GM06990 (cell line): ENCODE data around the gene PIGU.
A peak's percentile ranks its signal among the peaks of the same experiment; 100 is the strongest.
"Not testable (repeated sequence)": the region's sequence is repeated elsewhere in the genome, so short reads cannot be mapped to it uniquely, and the experiment has no call there.

Experiments used
- DNase-seq: peaks from one replicate; pipeline ENCODE4 v3.0.0-alpha.2; 2011; ENCODE audit not compliant: insufficient read length; ENCODE audit errors: extremely low read depth
- H3K27me3 ChIP-seq: replicated peaks from 2 replicates; pipeline ENCODE4 v1.6.0; 2011; ENCODE audit warnings: low read length; ENCODE audit not compliant: control insufficient read depth, insufficient read depth
- H3K36me3 ChIP-seq: 2 replicates; pipeline ENCODE4 v1.5.1; 2011; ENCODE audit warnings: low read length; ENCODE audit not compliant: control insufficient read depth, insufficient read depth
- H3K4me3 ChIP-seq: replicated peaks from 2 replicates; pipeline ENCODE4 v1.5.1; 2011; ENCODE audit warnings: low read depth, mild to moderate bottlenecking, control low read depth, low read length
- TF ChIP-seq, protein P1 (sequence below): IDR thresholded peaks from 2 replicates; pipeline ENCODE4 v1.5.1; 2011; ENCODE audit warnings: low read length, control low read depth, mild to moderate bottlenecking, inconsistent platforms; ENCODE audit not compliant: insufficient read depth, poor library complexity, severe bottlenecking

PIGU gene, protein sequence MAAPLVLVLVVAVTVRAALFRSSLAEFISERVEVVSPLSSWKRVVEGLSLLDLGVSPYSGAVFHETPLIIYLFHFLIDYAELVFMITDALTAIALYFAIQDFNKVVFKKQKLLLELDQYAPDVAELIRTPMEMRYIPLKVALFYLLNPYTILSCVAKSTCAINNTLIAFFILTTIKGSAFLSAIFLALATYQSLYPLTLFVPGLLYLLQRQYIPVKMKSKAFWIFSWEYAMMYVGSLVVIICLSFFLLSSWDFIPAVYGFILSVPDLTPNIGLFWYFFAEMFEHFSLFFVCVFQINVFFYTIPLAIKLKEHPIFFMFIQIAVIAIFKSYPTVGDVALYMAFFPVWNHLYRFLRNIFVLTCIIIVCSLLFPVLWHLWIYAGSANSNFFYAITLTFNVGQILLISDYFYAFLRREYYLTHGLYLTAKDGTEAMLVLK

DNA sequence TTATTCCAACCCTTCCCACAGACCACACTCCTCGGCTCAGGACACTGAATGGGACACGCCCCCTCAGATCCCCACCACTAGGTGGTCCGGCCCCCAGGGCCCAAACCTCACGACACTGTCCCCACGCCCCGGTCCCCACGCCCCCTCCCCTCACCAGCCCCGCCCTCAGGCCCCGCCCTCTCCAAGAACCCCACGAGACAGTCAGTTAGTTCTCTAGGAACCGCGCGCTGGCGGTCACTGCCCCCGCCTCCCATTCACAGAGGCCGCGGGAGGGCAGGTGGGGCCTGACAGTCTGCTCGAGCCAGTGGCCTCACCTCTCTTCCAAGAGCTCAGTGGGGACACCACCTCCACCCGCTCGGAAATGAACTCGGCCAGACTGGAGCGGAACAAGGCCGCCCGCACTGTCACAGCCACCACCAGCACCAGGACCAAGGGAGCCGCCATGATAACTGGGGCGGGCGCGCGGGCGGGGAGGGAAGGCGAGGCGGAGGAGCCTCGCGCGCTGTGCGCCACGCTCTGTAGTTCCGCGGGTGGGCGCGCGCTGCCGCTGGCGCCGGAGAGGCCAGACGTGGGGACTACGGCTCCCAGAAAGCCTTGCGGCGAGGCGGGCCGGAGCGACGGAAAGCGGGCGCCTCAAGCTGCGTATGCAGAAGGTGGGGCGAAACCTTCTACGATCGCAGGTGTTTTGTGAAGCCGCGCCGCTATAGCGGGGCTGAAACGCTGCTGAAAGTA lies at the start of gene PIGU:
TSS of gene PIGU (minus strand) at position 451 of the 732 bp plus-strand sequence. CDS start at position 444, 7 bp downstream.
- peak within 1 kb of the TSS; percentile 87 for H3K4me3 ChIP-seq
- TF ChIP-seq, protein P1, sequence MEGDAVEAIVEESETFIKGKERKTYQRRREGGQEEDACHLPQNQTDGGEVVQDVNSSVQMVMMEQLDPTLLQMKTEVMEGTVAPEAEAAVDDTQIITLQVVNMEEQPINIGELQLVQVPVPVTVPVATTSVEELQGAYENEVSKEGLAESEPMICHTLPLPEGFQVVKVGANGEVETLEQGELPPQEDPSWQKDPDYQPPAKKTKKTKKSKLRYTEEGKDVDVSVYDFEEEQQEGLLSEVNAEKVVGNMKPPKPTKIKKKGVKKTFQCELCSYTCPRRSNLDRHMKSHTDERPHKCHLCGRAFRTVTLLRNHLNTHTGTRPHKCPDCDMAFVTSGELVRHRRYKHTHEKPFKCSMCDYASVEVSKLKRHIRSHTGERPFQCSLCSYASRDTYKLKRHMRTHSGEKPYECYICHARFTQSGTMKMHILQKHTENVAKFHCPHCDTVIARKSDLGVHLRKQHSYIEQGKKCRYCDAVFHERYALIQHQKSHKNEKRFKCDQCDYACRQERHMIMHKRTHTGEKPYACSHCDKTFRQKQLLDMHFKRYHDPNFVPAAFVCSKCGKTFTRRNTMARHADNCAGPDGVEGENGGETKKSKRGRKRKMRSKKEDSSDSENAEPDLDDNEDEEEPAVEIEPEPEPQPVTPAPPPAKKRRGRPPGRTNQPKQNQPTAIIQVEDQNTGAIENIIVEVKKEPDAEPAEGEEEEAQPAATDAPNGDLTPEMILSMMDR: no peak
- DNase-seq: peak; percentile 99
- no peaks in the 10 kb centered on the region for H3K27me3 ChIP-seq
- H3K36me3 ChIP-seq: no peaks in the 10 kb centered on the region

DNA sequence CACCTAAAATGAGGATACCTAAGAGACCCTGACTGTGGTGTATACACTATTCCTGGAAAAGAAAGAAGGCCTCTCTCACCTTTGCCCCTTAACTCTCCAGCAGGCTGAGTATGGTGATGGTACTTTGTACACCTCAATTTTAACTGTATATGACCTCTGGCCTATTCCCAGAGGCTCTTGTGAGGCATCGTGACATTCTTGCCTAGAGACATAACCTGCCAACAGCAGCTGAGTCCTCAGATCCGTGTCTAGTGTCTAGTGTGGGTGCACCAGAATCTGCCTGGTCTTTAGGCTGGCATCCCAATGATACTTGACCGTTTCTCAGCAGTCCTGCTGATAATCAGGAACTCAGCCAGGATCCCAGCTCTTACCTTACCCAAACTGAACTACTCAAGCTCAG lies 47.3 kb upstream of the PIGU start:
- Histone ChIP-seq H3K4me3 (no peak overlapping the region), H3K27me3 (no peaks in the 10 kb centered on the region), H3K36me3 (peaks cover 7% of the 10 kb centered on the region)
- DNase-seq: no peak
- TF ChIP-seq, protein P1: no peak

DNA sequence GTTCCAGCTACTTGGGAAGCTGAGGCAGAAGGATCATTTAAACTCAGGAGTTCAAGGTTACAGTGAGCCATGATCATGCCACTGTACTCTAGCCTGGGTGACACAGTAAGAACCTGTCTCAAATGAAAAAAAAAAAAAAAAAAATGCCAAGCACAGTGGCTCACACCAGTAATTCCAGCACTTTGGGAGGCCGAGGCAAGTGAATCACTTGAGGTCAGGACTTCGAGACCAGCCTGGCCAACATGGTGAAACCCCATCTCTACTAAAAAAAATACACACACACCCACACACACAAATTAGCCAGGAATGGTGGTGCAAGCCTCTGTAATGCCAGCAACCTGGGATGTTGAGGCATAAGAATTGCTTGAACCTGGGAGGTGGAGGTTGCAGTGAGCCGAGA lies 45.7 kb upstream of the PIGU start:
- not testable (repeated sequence) for H3K4me3 ChIP-seq, H3K27me3 ChIP-seq, DNase-seq, H3K36me3 ChIP-seq

DNA sequence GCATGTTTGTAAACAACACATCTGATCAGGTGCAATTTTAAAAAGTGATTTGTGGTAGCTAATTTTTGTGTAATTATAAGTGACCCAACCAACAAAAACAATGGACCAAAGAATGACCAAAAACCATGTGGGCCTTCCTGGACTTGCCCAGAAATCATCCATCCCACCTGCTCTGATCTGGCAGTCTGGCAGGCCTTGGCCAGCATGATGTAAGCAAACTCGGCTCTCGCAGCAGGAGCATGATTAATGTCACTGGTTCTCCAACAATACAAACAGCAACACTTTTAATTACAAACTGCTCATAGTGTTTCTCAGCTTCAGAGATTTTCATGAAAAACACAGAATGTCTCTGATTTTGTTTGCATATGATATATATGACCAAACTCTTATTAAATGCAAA lies 43.4 kb upstream of the PIGU start:
- DNase-seq: no peak
- H3K4me3 ChIP-seq: no peak overlapping the region
- H3K36me3 ChIP-seq: peaks cover 1% of the 10 kb centered on the region
- H3K27me3 ChIP-seq: no peaks in the 10 kb centered on the region
- TF ChIP-seq, protein P1: no peak

DNA sequence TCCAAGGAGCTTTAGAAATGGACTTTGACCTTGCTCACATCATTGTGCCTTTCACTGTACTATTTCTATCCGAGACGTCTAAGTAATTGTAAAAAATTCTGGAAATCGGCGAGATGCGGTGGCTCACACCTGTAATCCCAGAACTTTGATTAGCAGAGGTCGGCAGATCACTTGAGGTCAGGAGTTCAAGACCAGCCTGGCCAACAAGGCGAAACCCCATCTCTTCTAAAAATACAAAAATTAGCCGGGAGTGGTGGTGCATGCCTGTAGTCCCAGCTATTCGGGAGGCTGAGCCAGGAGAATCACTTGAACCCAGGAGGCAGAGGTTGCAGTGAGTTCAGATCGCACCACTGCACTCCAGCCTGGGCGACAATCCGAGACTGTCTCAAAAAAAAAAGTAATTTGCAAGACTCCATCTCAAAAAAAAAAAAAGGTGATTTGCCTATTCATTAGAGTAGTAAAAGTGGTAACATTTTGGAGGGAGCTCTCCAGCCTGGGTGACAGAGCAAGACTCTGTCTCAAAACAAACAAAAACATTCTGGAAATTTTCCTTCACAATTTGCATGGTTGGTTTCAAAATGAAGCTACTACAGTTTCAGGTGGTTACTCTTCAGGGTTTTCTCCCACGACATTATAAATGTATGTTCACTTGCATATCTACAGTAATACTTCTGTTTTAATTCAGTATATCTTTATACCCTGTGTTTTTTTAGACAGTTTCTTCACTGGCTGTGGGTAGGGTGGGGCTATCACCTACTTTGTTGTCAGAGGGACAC lies 42.5 kb upstream of the PIGU start:
- not testable (repeated sequence) for H3K36me3 ChIP-seq

DNA sequence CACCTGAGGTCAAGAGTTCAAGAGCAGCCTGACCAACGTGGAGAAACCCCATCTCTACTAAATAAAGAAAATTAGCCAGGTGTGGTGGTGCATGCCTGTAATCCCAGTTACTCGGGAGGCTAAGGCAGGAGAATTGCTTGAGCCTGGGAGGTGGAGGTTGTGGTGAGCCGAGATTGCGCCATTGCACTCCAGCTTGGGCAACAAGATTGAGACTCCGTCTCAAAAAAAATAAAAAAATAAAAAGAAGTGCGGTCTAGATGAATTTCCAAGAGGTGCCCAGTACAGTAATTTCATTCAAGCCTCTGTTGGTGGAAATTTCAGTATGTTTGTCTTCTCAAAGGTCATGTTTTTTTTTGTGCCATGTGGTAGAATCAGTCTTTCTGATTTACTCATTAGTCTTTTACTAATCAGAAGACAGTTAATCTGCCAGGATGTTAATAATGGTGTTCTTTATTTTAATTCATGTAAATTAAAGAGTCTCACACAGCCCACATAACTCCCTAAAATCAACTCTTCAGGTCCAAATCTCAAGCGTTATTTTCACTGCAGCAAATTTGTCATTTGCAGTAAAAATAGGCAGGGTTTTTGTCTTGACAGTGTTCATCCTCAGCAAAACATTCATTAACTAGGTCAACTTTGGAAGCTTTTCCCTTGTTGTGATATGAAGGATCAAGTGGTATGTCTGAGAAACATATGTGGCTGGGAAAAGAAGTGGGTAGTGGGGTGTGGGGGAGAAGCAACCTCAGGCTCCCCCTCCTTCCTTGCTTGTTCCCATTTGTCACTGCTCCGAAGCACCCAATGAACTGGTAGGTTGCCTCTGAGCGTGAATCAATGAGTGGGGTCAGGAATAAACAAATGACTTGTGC lies 40.6 kb upstream of the PIGU start:
- no peaks in the 10 kb centered on the region for H3K27me3 ChIP-seq
- TF ChIP-seq, protein P1: no peak
- H3K4me3 ChIP-seq: no peak overlapping the region
- H3K36me3 ChIP-seq: 0 out of 2 replicates have a peak, but pooled peaks cover 1% of the 10 kb centered on the region
- no peak for DNase-seq

More for the DNA sequence above, 42.5 kb upstream of the PIGU start:
- H3K4me3 ChIP-seq, H3K27me3 ChIP-seq: not testable (repeated sequence)
- DNase-seq: peak; percentile 71
